GM21367 (cell line): ENCODE data around the gene DCAF7.
A peak's percentile ranks its signal among the peaks of the same experiment; 100 is the strongest.

ENCODE experiments used
- ATAC-seq: cut with Tn5 transposase; IDR thresholded peaks from one replicate; pipeline ENCODE4 v1.9.1; 2021; ENCODE audit not compliant: unreplicated experiment

The DCAF7 gene

DNA sequence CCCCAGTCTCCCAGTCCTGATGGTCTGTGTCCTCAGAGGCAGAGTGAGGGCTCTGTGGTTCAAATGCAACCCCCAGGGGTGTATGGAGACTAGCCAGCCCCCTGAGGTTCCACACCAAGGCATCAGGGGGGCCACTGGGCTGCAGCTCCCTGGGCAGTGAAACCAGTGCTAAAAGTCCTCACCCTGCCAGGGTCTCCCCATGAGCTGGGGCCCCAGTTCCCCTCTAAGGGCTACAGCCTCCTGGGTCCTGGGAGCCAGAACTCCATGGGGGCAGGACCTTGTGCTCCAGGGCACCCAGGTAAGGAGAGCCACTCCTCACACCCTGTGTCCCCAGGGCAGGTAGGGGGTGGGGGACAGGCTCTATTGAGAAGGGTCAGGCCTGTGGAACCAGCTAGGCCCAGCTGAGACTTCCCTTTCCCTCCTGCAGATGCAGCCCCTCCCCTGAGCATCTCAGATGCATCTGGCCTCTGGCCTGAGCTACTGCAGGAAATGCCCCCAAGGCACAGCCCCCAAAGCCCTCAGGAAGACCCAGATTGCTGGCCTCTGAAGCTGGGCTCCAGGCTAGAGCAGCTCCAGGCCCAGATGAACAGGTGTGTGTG lies 6.4 kb upstream of the DCAF7 start:
- ATAC-seq, result no peak

DNA sequence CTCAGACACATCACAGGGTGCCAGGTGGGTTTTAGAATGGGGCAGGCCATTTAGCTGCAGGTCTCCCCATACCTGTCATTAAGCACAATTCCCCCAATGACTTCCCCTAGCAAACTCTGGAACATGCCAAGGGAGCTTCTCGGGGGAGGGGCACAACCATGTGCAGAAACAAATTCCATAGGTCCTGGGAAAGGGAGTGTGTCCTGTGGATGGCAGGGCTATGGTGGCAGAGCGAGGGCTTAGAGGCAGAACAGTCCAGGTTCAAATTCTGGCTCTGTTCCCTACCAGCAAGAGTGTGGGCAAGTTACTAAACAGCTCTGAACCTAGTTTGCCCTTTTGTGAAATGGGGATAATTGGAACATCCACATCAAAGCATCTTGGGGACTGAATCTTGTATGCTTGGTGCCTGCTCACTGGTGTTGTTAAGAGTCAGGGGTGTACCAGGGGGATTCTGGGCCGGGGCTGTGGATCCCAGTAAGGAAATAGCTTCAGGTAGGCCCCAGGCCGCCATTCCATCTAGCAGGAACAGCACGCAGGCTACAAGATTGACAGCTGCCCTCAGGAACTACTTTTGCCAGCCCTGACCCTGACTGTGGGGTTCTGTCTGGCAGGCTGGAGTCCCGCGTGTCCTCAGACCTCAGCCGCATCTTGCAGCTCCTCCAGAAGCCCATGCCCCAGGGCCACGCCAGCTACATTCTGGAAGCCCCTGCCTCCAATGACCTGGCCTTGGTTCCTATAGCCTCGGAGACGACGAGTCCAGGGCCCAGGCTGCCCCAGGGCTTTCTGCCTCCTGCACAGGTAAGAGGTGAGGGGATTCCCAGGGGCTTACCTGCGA lies 5.6 kb upstream of the DCAF7 start:
- no peak for ATAC-seq

DNA sequence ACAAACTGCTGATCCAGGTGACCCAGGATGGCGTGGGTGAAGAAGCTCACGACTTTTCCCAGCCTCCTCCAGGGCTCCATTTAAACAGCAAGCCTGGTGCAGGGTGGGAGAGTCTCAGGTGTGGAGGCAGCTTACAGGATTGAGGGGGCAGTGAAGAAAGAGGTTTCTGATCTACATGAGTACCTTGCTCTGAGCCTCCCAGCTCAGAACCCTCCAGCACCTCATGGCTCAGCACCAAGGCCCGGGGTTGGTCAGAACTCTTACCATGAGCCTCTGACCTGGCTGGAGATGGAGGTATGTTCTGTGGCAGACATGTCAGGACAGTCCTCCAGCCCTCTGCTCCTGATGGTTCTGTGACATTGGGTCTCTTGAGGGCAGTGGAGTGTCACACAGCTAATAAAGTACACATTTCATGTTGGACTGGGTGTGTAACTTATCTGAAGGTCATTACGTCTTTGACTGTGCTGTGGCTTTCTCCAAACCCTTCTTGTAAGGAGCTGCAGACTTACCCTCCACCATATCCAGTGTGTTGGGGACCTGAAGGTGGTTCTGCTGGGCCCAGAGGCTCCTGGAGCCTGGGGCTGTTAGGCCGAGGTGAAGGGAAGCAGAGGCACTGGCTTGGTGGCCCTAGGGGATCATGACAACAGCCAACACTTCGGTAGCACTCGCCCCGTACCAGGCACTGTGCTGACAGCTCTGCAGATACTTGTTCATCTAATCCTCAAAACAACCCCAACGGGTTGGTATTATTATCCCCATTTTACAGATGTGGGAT lies 3.8 kb upstream of the DCAF7 start:
- no peak for ATAC-seq

DNA sequence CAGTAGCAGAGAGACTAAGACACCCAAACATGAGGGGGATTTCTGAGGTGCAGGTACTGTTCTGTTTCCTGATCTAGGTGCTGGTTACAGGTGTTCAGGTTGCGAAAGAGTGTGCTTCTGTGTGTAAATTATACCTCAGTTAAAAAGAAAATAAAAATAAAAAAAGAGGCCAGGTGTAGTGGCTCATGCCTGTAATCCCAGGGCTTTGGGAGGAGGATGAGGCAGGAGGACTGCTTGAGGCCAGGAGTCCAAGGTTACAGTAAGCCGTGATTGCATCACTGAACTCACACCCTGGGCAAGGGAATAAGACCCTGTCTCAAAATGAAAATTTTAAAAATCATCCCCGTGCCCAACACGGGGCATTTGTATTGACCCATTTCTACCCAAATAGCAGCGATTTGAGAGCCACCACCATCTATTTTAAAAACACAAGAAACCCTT lies 3.2 kb upstream of the DCAF7 start:
- no peak for ATAC-seq

DNA sequence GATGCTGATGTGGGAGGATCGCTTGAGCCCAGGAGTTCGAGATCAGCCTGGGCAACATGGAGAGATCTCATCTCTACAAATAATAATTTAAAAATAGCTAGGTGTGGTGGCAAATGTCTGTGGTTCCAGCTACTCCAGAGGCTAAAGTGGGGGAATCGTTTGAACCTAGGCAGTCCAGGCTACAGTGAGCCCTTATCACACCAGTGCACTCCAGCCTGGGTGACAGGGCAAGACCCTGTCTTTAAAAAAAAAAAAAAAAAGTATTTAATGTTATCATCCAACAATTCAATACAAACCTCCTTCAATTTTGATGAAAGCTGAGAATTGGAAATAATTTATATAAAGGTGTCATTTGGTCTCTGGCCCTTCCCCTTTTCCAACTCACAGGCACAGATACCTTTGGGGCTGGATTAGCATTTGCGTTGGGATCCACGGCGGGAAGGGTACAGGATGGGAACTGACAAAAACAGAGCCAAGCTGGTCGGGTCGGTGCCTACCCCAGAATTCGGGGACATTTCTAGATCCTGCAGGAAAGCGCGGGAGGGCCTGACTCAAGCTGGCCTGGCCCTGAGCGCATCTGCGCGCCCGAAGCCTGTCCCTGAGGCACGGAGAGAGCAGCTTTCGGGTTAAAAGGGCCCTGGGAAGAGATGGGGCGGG lies 860 bp upstream of the DCAF7 start:
- peak; percentile 18 for ATAC-seq

DNA sequence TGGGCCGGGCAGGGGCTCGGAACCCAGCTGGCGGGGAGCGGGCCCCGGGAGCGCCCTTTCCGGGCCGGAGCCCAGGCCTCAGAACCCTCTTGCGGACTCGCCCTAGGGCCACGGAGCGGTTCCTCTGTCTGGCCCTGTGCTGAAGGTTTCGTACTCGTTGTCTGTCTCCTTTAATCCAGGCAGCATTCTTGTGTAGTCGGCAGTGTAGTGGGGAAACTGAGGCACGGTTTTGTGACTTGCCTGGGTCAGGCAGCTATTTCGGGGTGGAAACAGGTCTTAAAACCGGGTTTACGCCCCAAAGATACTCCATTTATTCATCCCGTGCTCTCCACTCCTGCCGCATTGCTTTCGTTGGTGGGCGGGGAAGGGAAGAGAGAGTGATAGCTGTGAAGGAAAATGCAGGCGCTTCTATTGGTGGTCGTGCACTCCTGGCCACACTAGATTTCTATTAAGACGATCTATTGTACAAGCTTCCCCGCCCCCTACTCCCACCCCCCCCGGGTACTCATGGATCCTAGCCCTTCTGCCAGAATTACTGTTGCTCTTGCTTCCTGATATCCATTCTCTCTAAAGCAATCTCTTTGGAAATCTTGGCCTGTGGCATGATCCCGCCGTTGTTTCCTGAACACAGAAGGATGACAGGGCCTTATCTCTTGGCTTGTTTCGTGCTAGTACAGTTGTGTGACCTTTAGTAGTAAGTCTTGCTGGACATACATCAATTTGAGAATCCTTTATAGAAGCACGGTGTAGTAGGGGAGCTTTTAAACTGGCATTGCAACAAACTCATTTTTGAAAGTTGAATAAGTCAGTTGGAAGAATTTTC lies 751 bp downstream of the DCAF7 start:
- ATAC-seq, result no peak

DNA sequence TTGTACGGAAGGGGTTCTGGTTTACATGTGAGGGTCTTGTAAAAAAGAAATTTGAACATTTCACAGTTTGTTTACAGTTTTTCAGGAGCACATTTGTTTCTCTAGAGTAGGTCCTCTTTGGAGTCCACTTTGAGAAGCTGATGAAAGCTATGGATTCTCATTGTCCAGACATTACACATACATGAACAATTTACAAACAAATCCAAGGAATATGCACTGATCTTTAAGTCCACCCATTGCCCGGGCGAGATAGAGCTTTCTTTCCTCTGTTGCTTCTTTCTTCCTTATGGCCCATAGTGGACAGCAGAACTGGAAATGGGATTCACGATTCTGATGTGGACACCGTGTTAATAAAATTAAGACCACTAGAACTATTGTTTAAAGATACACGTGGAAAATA lies 1.9 kb downstream of the DCAF7 start:
- ATAC-seq, result no peak

DNA sequence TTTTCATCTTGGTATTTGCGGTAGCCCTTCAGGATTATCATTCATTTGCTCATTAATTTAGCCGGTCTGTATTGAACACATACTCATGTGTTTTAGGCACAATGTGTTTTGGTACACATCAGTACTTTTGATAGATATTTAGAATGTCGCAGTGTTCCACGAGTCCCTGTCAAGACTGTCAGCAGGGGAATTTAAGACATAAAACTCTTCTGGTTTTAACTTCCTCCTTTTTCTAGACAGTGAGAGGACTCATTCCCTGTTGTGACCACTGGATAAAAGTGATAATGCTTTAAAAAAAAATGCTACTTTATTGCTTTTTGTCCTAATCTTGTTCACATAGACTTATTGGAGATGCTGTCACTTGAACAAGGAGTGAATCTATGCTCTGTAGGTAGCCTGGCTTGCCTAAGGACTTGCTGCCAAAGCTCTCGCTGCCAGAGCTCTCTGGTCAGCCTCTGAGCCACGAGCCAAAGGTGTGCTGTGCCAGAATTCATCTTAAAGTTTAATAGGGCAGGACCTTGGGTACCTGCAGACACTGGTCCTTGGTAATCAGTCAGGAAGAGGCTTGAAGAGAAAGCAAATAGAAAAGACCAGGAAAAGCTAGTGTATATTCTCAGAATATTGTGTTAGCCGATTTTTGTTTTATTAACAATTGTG lies 5.4 kb downstream of the DCAF7 start:
- no peak for ATAC-seq

DNA sequence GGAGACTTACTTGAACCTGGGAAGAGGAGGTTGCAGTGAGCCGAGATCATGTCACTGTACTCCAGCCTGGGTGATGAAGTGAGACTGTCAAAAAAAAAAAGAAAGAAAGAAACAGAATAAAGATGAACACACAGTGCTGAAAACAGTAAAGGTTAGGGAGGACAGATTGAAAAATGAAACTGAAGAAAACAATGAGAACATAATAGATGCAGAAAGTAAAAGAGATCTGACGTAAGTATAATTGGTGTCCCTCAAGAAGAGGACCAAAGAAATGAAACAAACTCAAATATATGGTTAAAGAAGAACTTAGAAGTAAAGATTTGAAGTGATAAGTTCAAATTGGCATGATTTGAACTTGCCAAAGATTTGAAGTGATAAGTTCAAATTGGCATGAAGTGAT lies 7.1 kb downstream of the DCAF7 start:
- ATAC-seq, result no peak

DNA sequence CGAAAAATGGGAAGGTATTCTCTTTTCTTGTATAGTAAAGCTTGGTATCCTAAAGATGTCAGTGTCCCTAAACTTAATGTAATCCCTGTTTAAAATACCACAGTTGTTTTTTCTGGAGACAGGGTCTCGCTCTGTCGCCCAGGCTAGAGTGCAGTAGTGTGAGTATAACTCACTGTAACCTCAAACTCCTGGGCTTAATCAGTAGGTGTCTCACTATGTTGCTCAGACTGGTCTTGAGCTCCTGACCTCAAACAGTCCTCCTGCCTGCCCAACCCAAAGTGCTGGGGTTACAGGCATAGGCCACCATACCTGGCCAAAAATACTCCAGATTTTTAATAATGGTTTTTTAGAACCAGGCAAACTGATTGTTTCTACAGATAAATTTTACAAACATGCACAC lies 8.2 kb downstream of the DCAF7 start:
- ATAC-seq, result no peak

DNA sequence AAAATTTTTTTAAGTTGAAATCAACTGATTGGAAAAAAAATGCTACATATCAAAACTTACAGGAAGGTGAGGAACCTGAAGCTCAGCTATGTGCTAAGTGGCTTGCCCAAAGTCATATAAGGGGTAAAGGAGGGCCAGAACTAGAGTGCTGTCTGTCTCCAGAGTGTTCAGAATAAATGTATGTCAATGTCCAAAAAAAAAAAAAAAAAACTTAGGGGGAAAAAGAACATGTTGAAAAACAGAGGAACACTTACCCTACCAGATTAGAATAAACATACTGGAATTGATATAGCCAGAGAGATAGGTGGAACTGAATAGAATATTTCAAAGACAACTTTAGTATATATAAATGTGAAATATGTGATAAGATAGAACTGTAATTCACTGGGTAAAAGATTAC lies 11.5 kb downstream of the DCAF7 start:
- ATAC-seq, result no peak

DNA sequence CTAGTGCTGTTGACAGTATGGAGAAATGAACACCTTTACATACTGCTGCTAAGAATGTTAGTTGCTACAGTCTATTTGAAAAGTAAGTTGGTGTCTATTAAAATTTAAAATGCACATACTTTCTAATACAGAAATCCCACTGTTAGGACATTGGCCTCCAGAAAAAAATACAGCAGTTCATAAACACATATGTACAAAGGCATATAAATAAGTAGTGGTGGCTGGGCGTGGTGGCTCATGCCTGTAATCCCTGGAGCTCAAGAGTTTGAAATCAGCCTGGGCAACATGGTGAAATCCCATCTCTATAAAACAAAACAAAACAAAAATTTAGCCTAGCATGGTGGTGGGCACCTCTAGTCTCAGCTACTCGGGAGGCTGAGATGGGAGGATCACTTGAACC lies 13.1 kb downstream of the DCAF7 start:
- ATAC-seq, result no peak

DNA sequence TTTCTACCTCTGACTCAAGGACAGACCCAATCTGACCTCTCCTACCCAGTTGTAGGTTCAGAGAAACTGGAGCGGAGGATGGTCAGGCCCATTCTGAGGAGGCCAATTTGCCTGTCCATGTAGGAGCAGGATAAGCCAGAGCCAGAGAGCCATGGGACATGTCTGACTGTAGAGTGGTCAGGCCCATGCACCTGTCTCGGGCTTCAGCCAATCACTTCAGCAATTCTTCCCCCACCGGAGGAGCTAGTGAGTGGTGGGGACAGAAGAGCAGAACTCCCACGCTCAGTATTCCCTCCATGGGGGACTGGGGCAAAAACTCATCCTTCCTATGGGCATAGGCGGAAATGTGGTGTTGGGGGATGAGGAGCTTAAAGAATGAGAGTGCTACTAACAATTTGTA lies 14.3 kb downstream of the DCAF7 start:
- ATAC-seq, result no peak

DNA sequence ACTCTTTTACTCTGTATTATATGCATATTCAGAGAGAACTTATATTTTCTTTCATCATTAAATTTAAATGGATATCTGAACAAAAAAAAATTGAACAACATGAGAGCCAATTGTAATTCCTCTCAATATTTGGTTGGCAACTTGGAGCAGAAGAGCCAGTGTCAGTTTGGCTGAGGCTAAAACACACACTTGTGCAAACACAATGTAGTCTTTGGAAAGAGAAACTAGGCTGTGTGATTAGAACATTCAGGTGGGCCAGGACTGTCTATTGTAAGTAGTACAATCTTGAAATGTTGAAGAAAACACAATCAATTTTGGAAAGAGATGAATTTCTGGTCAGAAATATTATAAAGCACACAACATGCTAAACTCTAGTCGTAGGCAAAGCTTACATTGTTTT lies 17.0 kb downstream of the DCAF7 start:
- no peak for ATAC-seq

DNA sequence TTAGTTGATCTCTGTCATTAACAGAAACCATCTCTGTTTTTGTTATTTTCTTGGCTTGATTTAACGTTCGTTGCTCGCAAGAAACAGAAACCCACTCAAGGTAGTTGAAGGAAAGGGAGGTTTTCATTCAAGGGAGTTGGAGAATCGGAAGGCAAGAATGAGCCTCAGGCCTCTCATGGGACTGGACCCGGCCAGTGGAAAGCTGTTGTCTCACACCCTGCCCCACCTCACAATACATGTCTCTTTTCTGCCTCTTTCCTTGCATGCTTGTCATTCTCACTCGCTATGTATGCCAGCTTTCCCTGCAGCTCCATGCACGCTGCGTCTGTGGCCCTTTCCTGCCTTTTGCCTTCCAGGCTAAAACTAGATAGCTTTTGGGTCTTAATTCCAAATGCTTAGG lies 18.3 kb downstream of the DCAF7 start:
- ATAC-seq, result no peak

DNA sequence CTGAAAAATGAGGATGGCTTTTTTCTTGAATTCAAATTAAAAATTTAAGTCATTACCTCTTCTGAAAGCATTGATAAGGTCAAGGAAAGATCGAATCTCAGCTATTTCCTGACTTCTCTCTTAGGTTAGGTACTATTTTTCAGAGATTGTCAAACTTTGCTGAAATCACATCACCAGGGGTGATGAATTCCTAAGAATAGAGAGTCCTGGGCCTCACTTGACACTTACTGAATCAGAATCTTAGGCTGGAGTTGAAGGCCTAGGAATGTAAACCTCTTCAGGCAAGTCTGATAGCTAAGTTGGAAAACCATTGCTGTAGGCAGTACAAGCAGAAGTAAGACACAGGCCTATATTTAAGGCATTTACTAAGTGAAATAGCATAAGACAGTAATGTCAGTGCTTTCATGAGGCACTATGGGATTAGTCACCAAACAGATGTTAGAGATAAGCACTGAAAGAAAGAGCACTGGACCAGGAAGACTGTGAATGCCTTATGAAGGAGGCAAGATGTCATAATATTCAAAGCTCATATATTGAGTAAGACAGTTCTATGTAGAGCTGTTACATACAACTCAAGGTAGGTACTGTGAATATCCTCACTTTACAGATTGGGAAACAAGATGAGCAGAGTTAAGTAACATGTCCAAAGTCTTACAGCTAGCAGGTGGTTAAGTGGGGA lies 21.5 kb downstream of the DCAF7 start:
- no peak for ATAC-seq

DNA sequence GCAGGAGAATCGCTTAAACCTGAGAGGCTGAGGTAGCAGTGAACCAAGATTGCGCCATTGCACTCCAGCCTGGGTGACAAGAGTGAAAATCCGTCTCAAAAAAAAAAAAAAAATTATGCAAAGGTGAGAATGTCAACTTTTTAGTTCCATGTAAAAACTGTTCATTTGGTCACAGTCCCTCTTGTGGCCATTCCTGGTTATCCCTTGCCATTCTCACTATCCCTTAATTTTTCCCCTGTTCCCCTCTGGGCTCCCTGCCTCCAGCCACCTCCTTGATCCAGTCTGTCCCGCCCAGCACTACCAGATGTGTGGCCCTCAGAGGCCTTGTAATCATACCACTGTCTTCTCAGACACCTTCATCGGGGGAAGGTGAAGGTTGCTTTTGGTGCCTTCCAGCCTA lies 23.4 kb downstream of the DCAF7 start:
- no peak for ATAC-seq

DNA sequence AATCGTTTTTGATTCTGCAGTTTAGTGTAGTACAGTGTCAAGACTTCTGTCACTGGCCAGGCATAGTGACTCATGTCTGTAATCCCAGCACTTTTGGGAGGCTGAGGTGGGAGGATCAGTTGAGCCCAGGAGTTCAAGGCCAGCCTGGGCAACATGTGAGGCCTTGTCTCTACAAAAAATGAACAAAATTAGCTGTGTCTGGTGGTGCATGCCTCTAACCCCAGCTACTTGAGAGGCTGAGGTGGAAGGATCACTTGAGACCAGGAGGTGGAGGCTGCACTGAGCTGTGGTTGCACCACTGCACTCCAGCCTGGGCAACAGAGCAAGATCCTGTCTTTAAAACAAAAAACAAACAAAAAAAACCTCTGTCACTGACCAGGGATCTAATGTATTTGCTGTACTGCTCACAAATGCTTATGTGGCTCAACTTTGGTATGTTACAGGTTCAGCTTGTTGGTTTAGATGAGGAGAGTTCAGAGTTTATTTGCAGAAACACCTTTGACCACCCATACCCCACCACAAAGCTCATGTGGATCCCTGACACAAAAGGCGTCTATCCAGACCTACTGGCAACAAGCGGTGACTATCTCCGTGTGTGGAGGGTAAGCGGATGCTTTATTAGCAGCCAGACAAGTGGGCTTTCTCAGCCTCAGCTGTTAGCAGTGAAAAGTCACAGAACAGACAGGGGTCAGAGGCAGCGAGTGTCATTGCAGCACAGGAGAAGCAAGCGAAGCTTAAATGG lies 27.9 kb downstream of the DCAF7 start:
- ATAC-seq, result no peak

DNA sequence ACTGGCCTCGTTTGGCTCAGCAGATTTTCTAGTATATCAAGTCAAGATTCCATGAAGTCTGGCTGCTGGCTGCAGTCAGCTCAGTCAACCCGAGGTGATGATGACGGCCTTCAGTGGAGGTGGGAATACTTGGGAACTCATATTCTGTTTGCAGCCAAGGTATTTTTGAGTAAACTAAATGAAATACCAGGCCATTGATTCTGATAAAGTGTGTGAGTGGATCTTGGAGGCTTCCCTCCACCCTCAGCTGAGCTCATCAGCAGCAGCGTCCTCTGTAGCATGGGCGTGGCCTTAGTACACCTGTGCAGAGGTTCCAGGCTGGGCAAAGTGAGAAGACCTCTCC lies 28.5 kb downstream of the DCAF7 start:
- no peak for ATAC-seq
